Measurements from ENCODE around the gene CLCN2.

DNA sequence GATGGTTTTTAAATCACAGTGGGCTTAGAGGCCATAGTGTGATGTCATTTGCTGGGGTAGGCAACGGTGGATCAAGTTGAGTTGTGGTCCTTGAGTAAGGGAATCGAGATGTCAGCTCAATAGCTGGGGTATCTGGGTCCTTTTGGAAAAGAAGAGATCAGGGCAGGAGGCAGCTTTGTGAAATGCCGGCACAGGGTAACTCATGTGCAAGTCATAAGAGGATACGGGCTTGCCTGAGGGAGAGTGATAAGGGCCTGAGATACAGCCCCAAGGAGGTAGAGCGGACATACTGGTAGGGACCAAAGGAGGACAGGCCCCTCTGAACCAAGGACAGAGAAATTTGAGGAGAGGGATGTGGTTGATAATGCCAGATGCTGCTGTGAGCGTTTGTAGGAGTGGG lies 28.2 kb downstream of the CLCN2 start:
- TF ChIP-seq GATA3 (IDR thresholded peaks at IDR 0.05; ENCODE audit: low read depth, low read length) = no peak
- TF ChIP-seq GATA2 (IDR thresholded peaks at IDR 0.05; ENCODE audit: low read depth, low read length) = no peak
